Activated effector memory CD4-positive, alpha-beta T cell treated with Interleukin-2 at 50 U/mL for 16 hours (primary cell): ENCODE data around the gene TTC39C.

Experiments used
- DNase-seq: peaks from one replicate; pipeline ENCODE4 v3.0.0-alpha.2; 2020

Gene TTC39C

DNA sequence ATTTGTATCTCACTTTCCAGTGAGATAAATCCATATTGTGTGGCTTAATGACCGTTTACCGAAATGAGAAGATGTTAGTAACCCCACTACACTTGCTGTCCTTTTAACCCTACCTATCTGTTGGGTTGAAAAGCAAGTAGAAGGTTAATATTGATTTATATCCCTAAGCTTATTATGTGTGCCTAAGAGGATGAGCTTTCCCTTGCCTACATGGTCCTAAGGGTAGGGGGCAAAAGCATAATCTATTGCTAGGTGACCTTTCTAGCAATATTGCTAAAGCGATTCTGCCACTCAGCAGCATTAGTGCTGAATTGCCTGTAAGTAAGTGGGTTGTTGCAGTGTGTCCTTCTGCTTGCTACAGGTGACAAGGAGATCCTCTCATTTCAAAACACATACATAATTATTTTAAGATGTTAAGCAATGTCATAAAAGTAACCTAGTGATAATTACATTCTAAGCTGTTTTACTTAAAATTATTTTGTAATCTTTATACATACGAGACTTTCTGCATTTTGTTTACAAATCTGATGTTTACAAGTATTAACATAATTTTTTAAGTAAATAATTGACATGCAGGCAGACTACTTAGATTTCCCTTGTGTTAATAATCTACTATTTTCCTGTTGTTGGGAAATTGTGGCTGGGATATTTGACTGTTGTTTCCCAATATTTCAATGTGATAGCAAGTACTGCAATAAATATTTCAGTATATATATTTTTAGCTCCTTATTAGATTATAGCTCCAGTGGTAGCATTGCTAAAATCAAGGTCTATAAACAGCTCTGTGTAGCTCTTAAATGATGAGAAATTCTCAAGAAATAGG, 75.2 kb downstream of the TTC39C start:
- DNase-seq: no peak

DNA sequence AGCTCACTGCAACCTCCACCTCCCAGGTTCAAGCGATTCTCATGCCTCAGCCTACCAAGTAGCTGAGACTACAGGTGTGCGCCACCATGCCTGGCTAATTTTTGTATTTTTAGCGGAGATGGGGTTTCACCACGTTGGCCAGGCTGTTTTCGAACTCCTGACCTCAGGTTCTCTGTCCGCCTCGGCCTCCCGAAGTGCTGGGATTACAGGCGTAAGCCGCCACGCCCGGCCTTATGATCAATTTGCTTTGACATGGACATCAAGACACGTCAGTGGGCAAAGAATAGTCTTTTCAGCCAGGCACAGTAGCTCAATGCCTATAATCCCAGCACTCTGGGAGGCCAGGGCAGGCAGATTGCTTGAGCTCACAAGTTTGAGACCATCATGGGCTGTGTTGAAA, 76.3 kb downstream of the TTC39C start:
- no peak for DNase-seq

DNA sequence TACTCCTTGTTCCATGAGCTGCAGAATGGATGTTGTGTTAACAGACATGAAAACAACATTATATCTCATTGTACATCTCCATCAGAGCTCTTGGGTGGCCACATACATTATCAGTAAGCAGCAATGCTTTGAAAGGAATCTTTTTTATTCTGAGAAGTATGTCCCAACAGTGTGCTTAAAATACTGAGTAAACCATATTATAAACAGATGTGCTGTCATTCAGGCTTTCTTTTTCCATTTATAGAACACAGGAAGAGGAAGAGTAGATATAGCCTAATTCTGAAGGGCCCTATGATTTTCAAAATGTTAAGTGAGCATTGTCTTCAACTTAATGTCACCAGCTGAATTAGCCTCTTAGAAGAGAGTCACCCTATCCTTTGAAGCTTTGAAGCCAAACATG, 80.0 kb downstream of the TTC39C start:
- DNase-seq: no peak

DNA sequence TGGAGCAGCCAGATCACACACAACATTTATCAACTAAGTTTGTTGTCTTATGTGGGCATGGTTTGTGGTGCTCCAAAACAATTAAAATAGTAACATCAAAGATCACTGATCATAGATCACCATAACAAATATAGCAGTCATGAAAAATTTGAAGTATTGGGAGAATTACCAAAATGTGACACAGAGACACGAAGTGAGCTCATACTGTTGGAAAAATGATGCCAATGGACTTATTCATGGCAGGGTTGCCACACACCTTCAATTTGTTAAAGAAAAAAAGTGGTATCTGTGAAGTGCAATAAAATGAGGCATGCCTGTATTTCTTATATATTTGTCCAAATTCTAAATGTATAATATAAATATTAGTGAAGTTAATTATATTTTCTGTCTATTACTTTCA, 81.4 kb downstream of the TTC39C start:
- DNase-seq: no peak

DNA sequence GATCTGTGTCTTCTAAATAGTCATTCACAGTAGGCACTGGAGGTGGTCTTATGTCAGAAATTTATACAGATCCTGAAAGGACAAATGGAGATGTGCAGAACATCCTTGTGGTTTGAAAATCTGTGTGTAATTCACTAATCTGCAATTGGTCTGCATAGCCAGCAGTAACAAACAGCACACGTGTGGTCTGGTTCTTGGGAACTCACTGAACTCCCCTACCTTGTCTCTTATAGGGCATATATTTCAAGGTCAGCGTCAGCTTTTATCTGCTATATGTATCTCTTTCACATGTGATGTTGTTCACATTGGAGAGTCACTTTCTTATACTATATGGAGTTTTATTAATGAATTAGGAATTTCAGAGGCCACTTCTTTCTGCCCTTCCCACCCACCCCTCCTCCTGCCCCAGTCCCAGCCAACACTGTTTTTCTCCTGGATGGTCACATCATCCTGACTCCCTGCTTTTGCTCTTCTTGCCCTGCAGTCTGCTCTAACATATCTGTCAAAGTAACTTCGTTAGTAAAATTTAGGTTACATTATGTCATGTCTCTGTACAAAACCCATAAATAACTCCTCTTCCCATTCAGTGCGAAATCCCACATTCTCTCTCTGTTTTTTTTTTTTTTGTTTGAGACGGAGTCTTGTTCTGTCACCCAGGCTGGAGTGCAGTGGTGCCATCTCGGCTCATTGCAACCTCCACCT, 88.9 kb downstream of the TTC39C start:
- no peak for DNase-seq

DNA sequence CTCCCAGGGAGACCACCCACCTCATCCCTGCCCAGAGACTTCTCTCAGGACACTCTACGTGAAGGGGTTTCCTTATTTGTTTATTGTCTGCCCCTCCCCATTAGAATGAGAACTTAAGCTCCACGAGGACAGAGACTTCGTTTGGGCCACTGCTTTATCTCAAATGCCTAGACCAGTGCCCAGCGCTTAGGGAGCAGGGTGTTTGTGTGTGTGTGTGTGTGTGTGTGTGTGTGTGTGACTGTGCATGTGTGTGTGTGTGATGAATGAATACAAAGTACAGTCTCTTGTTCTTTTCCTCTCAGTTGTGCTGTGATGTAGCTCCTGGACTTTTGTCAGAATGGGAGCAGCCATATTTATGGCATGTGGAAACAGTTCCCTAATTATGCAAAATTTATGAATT, 89.9 kb downstream of the TTC39C start:
- no peak for DNase-seq

DNA sequence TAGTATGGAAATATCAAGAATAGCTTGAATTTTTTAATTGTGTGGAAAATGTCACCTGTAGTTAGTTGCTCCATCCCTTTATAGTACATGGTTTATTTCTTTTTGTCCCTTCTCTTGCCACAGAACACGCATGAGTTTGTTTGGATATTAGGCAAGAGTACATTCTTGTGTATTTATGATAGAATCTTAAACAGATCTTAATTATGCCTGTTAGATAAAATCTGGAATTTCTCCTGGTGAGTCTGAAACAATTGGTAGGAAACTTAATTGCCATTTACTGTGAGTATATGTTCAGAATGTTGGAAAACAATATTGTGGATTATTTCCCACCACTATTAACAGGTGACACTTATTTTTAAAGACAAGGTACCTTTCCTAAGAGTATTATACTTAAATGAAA, 94.1 kb downstream of the TTC39C start:
- no peak for DNase-seq

DNA sequence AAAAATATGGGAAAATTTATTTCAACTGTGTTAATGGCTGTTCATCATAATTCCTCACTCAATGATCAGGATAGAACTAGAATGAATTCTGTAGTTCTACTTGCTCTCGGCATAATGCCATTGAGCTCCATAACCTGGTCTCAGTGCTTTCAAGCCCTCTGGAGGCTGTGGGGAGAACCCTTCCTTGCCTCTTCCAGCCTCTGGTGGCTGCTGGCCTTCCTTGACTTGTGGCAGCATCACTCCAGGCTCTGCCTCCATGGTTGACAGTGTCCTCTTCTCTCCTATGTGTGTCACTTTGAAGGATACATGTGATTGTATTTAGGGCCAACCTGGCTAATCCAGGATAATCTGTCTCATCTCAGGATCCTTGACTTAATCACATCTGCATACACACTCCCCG, 97.4 kb downstream of the TTC39C start:
- no peak for DNase-seq

DNA sequence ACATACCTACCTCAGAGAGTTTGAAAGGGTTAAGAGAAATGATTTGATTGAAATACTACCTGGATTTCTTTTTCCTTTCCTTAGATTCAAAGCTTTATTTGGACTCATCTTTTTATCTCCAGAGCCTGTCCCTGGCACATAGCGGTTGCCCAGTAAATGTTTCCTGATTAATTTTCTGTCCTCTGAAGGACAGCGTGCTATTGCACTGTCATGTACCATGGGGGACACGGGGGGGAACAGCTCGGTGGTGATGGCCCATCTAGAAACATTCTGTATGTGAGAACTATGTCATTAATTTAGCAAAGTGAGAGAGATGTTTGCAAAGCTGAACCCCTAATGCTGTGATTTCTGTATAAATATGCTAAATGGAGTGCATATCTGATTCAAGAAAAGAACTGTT, 97.9 kb downstream of the TTC39C start:
- DNase-seq: no peak

DNA sequence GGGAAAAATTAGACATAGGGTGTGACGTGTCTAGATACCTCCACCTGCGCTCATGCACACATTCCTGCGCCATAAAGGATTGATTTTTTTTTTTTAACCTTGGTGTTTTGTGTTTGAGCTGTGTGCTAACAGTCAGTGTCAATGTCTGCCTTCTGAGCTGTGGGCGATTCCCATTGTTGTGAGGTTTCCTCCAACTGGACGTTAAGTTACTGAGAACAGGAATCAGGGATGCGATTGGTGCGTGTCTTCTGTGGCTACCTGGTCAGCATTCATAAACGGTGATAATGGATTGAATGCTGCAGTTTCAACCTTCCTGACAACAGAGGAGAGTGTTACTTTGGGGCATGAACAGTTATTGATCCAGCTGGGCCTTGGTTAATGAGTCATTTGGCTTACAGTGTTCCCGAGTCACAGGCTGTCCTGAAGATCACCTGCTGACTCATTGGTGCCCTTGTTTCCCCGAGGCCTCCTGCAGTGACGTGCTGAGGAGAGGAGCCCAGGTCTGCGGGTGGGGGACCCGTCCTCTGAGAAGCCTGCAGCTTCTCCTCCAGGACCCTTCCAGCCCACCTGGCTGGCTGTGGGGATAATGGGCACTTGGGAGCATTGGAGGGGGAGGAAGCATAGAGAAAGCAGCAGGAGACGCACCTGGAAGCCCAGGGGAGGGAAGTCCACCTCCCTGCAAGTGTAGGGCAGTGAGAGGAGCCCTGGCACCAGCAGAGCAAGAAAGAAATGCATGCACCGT, 98.5 kb downstream of the TTC39C start:
- DNase-seq: no peak

DNA sequence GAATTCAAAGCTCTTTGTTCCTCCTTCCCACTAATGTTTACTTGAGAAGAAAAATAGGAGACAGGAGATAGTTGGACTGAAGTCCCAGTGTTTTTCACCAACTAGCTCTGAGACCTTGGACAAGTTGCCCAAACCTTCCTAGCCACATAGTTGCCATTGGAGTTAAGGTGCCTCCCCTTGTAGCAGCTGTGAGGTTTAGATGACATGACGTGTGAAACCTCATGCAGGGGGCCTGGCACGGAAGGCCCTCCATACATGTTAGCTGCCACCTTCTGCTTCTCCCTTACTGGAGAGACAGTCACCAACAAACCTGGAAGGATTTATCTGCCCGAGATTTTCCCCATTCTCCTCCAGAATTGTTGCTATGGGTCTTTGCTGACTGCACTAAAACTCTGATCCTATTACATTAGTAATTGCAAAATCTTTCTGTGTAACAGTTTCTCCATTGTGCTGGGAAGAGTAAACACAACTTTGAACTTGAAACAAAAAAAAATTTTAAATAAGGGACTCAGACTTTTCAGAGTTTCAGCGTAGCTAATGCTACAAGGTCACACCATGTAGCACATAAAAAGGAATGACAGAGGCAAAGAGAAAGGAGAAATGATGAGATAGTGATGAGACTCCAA, 100.5 kb downstream of the TTC39C start:
- DNase-seq: no peak

DNA sequence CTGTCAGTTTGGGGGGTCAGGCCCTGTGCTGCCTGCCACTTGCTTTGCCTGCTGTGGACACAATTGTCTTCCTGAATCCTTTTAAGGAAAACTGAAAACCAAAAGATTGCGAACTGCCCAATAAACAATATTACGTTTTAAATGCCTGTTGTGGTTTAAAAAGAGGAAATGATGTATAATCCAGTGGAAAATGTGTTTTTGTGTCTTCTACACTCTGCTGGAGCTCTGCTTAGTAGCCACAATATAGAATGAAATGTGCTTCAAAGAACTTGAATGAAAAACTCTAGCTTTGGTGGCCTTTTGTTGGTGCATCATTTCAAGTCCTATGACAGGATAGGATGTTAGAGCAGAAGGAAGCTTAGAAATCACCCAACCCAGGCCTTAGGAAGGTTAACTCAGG, 101.1 kb downstream of the TTC39C start:
- DNase-seq: no peak

DNA sequence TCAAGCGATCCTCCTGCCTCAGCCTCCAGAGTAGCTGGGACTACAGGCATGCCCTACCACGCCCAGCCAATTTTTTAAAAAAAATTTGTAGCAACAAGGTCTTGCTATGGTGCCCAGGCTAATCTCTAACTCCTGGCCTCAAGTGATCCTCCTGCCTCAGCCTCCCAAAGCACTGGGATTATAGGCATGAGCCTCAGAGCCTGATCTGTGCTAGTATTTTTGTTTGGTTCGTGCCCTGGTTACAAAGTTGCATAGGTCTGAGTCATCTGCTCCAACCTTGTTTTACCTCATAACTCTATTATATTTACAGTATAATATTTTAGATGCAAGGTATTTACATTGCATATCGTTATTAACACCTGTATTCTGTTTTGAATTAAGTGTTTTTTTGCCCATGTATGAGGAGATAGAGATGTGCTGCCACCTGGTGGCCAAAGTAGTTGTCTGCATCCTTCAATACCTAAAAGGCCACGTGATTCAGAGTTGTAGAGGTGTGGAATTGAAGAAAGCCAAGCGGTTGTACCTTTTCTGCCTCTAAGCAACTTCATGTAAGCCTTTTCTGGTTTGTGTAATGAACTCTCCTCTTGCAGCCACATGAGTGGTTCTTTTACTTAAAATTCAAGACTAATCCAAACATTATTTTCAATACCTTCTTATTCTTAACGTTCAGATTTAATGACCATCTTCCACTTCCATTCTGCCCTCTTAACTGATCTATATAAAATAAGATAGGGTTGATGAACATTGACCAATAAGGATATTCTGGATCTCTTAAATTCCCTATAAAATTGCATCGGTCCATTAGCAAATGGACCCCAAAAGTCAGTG, 104.4 kb downstream of the TTC39C start:
- DNase-seq: peak; percentile 58

DNA sequence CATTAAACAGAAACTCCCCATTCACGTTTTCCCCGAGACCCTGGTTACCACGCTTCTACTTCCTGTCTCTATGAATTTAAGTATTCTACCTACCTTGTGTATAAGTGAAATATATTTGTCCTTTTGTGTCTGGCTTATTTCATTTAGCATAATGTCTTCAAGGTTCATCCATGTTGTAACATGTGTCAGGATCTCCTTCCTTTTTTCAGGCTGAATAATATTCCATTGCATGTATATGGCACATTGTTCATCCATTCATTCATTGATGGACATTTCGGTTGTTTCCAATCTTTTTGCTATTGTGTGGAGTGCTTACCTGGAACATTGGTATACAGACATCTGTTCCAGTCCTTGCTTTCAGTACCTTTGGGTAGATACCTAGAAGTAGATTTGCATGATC, 106.1 kb downstream of the TTC39C start:
- DNase-seq: no peak

DNA sequence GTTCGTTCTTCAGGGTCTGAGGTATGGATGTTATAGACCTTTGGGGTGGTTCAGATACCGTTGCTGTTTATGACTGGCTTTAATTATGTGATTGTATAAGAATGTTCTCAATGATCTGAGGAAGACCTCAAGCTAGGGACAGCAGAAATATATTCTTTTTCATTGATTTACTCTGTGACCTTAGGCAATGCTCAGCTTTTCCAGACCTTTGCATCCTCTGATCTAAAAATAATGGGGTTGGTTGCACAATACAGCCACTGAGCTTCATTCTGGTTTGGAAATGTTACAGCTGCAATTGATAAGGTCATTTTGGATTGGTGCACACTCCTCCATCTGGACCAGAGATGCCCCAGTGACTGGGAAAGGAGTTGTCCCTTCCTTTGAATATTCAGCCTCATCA, 107.1 kb downstream of the TTC39C start:
- DNase-seq: no peak

DNA sequence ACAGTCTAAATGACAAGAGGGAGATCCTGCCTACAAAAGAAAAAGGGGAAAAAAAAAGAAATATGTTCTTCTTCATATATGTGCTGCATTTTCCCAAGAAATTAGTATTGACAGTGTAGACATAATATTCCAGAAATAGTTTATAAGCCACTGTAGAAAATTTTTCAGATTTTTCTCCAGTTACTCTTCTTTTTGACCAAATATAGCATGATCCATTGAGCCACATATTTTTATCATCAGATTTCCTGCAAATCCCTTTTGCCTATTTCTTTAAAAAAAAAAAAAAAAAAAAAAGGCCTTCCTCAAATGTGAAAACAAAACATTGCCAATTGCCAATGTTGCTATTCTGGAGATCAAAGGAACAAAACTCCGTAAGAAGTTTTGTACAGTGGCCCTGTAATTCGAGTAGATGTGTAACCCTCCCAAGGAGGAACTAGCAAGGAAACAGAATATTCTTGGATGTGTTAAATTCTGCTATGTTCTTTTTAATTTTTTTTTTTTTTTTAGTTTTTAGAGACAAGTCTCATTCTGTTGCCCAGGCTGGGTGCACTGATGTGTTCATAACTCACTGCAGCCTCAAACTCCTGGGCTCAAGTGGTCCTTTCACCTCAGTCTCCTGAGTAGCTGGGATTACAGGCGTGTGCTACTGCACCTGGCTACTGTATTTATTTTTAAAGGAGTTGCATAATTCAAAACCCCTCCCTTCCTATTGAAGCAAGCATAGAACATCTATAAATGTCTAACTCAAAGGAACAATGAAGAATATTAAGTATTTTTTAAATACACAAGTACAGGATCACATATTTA, 111.8 kb downstream of the TTC39C start:
- DNase-seq: no peak

DNA sequence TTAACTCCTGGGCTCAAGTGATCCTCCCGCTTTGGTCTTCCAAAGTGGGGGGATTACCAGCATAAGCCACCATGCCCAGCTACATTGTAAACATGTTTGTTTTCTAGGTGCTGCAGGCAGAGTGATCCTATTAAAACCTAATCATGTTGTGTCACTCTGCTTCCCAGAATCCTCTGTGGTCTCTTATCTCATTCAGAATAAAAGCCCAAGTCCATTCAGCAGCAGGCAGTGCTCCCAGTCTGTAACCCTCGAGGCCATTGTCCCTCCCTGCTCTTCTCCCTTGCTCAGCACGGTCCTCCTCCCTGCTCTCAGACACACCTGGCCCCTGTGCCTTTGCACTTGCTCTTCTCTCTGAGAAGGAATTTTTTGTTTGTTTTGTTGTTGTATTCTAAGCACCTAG, 113.2 kb downstream of the TTC39C start:
- DNase-seq: no peak

DNA sequence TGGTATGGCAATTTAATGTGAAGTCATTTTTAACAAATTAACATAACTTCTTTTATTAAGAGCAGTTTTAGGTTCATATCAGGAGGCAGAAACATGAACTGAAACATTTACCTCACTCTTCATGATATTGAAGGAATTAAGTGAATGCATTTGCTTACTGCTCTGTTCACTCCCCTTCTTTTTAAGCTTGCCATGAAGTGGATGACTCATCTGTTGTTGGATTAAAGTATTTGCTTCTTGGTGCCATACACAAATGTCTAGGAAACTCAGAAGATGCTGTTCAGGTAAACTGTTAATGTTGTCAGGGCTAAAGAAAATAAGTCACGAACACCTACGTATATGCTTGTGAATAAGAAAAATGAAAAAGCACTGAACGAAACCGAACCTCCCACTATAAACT, 114.1 kb downstream of the TTC39C start:
- no peak for DNase-seq

DNA sequence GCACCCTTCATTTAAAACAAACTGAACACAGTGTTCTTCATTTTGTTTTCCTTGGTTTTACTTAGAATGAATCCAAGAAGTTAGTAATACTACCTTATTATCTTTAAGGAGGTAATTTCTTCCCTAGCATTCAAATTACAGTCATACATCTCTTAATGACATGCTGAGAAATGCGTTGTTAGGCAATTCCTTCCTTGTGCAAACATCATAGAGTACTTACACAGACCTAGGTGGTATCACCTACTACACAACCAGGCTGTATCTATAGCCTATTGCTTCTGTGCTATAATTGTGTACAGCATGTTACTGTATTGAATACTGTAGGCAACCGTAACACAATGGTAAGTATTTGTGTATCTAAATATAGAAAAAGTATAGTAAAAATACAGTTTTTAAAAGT, 115.9 kb downstream of the TTC39C start:
- DNase-seq: no peak

DNA sequence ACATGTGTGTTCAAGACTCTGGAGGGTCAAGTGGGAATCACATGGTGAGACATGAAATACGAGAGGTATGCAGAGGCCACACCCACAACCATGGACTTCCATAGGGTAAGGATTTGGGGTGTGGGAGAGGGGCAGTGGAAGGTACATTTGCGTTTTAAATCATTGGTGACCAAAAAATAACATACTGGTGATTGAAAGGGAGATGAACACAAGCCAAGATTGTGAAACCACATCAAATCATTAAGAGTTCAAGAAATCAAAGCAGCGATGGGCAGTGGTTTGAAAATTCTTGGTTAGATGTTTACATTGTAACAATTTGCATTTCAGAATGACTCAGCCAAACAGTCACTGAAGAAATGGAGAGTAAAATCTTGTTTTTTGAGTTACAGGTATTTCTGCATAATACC, 122.4 kb downstream of the TTC39C start:
- DNase-seq: no peak

DNA sequence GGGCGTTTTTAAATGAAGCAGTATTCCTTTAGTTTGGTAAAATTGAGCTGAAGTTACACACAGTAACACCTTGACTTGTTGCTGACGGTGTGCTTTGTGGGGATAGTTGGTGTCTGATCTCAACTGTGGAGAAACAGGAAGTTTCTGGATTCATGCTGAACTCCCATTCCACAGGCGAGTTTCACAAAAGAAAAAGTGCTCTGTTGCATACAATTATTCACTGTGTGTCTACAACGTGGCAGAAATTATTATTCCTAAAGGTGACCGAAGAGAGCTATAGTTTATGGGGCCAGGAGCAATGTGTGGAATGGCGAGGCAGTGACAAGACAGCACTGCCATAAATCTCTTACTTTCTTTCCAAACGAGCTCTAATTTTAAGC, 123.8 kb downstream of the TTC39C start:
- no peak for DNase-seq
